IPS DF 19.7 (cell line): ENCODE measurements around the gene ING1.

Experiments used
- DNase-seq: peaks from one replicate; pipeline ENCODE4 v3.0.0-alpha.2; 2013; ENCODE audit warnings: low read depth, low spot score

Gene ING1

GRCh38 chr13:110771194-110771593 is 57.7 kb downstream of the ING1 start:
- DNase-seq = no peak

GRCh38 chr13:110772091-110772984 is 58.8 kb downstream of the ING1 start:
- DNase-seq = no peak
